Measurements from ENCODE around the gene CNBP.

DNA sequence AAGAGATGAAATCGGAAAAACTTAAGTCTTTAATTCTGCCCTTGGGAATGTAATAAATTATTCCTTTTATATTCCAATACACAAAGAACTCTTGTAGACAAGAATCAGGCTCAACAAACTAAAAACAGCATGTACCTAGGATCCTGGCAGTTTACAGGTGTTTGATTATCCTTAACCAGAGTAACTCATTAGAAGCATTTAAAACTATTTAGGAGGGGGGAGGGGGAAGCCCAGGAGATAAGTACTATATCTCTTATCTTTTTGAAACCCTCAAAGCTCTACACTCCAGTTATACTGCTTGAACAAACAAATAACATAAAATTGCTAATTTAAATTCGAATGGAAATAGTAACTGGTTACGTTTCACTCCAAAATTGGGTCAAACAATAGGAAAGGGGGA, 1.9 kb downstream of the CNBP start:
- TF ChIP-seq, protein P1, sequence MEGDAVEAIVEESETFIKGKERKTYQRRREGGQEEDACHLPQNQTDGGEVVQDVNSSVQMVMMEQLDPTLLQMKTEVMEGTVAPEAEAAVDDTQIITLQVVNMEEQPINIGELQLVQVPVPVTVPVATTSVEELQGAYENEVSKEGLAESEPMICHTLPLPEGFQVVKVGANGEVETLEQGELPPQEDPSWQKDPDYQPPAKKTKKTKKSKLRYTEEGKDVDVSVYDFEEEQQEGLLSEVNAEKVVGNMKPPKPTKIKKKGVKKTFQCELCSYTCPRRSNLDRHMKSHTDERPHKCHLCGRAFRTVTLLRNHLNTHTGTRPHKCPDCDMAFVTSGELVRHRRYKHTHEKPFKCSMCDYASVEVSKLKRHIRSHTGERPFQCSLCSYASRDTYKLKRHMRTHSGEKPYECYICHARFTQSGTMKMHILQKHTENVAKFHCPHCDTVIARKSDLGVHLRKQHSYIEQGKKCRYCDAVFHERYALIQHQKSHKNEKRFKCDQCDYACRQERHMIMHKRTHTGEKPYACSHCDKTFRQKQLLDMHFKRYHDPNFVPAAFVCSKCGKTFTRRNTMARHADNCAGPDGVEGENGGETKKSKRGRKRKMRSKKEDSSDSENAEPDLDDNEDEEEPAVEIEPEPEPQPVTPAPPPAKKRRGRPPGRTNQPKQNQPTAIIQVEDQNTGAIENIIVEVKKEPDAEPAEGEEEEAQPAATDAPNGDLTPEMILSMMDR (conservative IDR thresholded peaks at IDR 0.05; ENCODE audit: low read depth in 2 of 2): no peak
- TF ChIP-seq EZH2 (IDR thresholded peaks at IDR 0.05; ENCODE audit: low read depth, unreplicated experiment) (no peak), NANOG (IDR thresholded peaks at IDR 0.05; ENCODE audit: borderline replicate concordance) (no peak)
